Activated CD4-positive, CD25-positive, alpha-beta regulatory T cell treated with anti-CD3 and anti-CD28 coated beads, Interleukin-2, amount 50 U/mL, for 16 hours (primary cell): ENCODE measurements around the gene C4orf50.

Experiments
- DNase-seq: peaks from one replicate; pipeline ENCODE4 v3.0.0-alpha.2; 2020; ENCODE audit warnings: low read depth, low spot score

Gene C4orf50

GRCh38 chr4:5891563-5892322, 126.5 kb downstream of the C4orf50 start:
- DNase-seq, result no peak

GRCh38 chr4:5890063-5890727, 128.0 kb downstream of the C4orf50 start:
- DNase-seq, result no peak

GRCh38 chr4:5889002-5889696, 129.1 kb downstream of the C4orf50 start:
- DNase-seq, result no peak

GRCh38 chr4:5888222-5889001, 129.8 kb downstream of the C4orf50 start:
- no peak for DNase-seq

GRCh38 chr4:5887361-5888221, 130.6 kb downstream of the C4orf50 start:
- no peak for DNase-seq

GRCh38 chr4:5887011-5887360, 131.2 kb downstream of the C4orf50 start:
- DNase-seq, result no peak

- no peak for DNase-seq
These were observed 132.5 kb downstream of the C4orf50 start for GRCh38 chr4:5885733-5886132.

- no peak for DNase-seq
These were observed 133.4 kb downstream of the C4orf50 start for GRCh38 chr4:5884796-5885195.

GRCh38 chr4:5883916-5884315, 134.3 kb downstream of the C4orf50 start:
- no peak for DNase-seq

- no peak for DNase-seq
These were observed 135.3 kb downstream of the C4orf50 start for GRCh38 chr4:5882947-5883346.

GRCh38 chr4:5881340-5881739, 136.9 kb downstream of the C4orf50 start:
- no peak for DNase-seq

GRCh38 chr4:5878359-5878758, 139.9 kb downstream of the C4orf50 start:
- no peak for DNase-seq

- DNase-seq, result no peak
These were observed 140.8 kb downstream of the C4orf50 start for GRCh38 chr4:5877392-5877791.

GRCh38 chr4:5874811-5875449, 143.3 kb downstream of the C4orf50 start:
- DNase-seq, result no peak

GRCh38 chr4:5870701-5871100, 147.5 kb downstream of the C4orf50 start:
- DNase-seq, result no peak

- no peak for DNase-seq
These were observed 148.1 kb downstream of the C4orf50 start for GRCh38 chr4:5869966-5870619.

GRCh38 chr4:5867866-5868265, 150.4 kb downstream of the C4orf50 start:
- no peak for DNase-seq

- no peak for DNase-seq
These were observed 151.1 kb downstream of the C4orf50 start for GRCh38 chr4:5866841-5867813.
